Smooth muscle cell (in vitro differentiated cells): ENCODE data around the gene SLC38A6. TPM values are rescaled to one million over a fixed set of nuclear protein-coding genes. Genes with fewer than 3 reads are reported as not detected.

Source experiments
- DNase-seq: peaks from one replicate; lab custom pipeline; 2025; ENCODE audit not compliant: unreplicated experiment; lab: John Stamatoyannopoulos, UW
- H2AFZ ChIP-seq: fragments of 200-600 bp; sonication (generic); 2 replicates; pipeline ENCODE4 v1.6.0; 2016; ENCODE audit warnings: antibody characterized with exemption, low read depth, mild to moderate bottlenecking
- H3F3A ChIP-seq: fragments of 200-600 bp; sonication (generic); 2 replicates; pipeline ENCODE4 v1.6.0; 2017; ENCODE audit warnings: antibody characterized with exemption, low read depth
- H3K27ac ChIP-seq: fragments of 200-600 bp; sonication (generic); 2 replicates; pipeline ENCODE4 v1.5.1; 2016; ENCODE audit warnings: low read depth, mild to moderate bottlenecking
- H3K27me3 ChIP-seq: fragments of 200-600 bp; sonication (generic); 2 replicates; pipeline ENCODE4 v1.6.1; 2016; ENCODE audit warnings: low read depth, mild to moderate bottlenecking
- H3K36me3 ChIP-seq: fragments of 200-600 bp; sonication (generic); 2 replicates; pipeline ENCODE4 v1.5.1; 2016; ENCODE audit warnings: low read depth
- H3K4me1 ChIP-seq: fragments of 200-600 bp; sonication (generic); 2 replicates; pipeline ENCODE4 v1.5.1; 2016; ENCODE audit warnings: low read depth
- H3K4me2 ChIP-seq: fragments of 200-600 bp; sonication (generic); 2 replicates; pipeline ENCODE4 v1.6.0; 2016; ENCODE audit warnings: mild to moderate bottlenecking
- H3K4me3 ChIP-seq: fragments of 200-600 bp; sonication (generic); 2 replicates; pipeline ENCODE4 v1.5.1; 2016; ENCODE audit warnings: mild to moderate bottlenecking
- H3K79me2 ChIP-seq: fragments of 200-600 bp; sonication (generic); 2 replicates; pipeline ENCODE4 v1.6.0; 2016; ENCODE audit warnings: low read depth, mild to moderate bottlenecking
- H3K9ac ChIP-seq: fragments of 200-600 bp; sonication (generic); 2 replicates; pipeline ENCODE4 v1.6.0; 2016; ENCODE audit warnings: low read depth
- H3K9me3 ChIP-seq: fragments of 200-600 bp; sonication (generic); replicated peaks from 2 replicates; pipeline ENCODE4 v1.5.1; 2016; ENCODE audit warnings: low read depth
- H4K20me1 ChIP-seq: fragments of 200-600 bp; sonication (generic); 2 replicates; pipeline ENCODE4 v1.6.0; 2016; ENCODE audit warnings: low read depth
- whole genome bisulfite sequencing: methylation state at CpG from one replicate; pipeline ENCODE4 v1.1.7; 2016; ENCODE audit warnings: low lambda C conversion rate; 5-methylcytosine and 5-hydroxymethylcytosine counted together
- polyA plus RNA-seq: library from polyadenylated mRNA; unstranded; fragments of >200 nt; fragmentation: Nextera tagmentation; extraction: Ambion mirVana; gene quantifications from 2 replicates; pipeline ENCODE4 v1.2.1, GENCODE V29; 2016
- total RNA-seq: library from RNA; depleted of rRNA; stranded (reverse); fragments of >200 nt; gene quantifications from 2 replicates; pipeline ENCODE4 v1.2.3, GENCODE V29; 2014
- TF ChIP-seq, protein P1 (sequence below): fragments of 200-600 bp; sonication (generic); IDR thresholded peaks from 2 replicates; pipeline ENCODE4 v1.5.1; 2017; ENCODE audit warnings: borderline replicate concordance, mild to moderate bottlenecking, antibody characterized with exemption; ENCODE audit not compliant: insufficient read depth, poor library complexity, severe bottlenecking

Gene SLC38A6
- total RNA-seq: 11.8 and 28.7 TPM in 2 replicates
- 5.5 and 5.7 TPM in 2 replicates for polyA plus RNA-seq

- peak within 1 kb of the TSS; percentile 95 for H3K9ac ChIP-seq
- no peaks in the 10 kb centered on the region for H3K36me3 ChIP-seq
- DNase-seq: peak; percentile 81
- H3F3A ChIP-seq: peaks cover 3% of the 10 kb centered on the region
- H3K9me3 ChIP-seq: no peaks in the 10 kb centered on the region
- H3K79me2 ChIP-seq: peaks cover 24% of the 10 kb centered on the region
- no peaks in the 10 kb centered on the region for H4K20me1 ChIP-seq
- 1% methylated on average over 59 of the region's 59 CpGs for WGBS
- H3K27ac ChIP-seq: peak within 1 kb of the TSS; percentile 93
- peak within 1 kb of the TSS; percentile 97 for H2AFZ ChIP-seq
- peaks cover 21% of the 10 kb centered on the region for H3K4me1 ChIP-seq
- H3K4me2 ChIP-seq: peak within 1 kb of the TSS; percentile 92
- TF ChIP-seq, protein P1, sequence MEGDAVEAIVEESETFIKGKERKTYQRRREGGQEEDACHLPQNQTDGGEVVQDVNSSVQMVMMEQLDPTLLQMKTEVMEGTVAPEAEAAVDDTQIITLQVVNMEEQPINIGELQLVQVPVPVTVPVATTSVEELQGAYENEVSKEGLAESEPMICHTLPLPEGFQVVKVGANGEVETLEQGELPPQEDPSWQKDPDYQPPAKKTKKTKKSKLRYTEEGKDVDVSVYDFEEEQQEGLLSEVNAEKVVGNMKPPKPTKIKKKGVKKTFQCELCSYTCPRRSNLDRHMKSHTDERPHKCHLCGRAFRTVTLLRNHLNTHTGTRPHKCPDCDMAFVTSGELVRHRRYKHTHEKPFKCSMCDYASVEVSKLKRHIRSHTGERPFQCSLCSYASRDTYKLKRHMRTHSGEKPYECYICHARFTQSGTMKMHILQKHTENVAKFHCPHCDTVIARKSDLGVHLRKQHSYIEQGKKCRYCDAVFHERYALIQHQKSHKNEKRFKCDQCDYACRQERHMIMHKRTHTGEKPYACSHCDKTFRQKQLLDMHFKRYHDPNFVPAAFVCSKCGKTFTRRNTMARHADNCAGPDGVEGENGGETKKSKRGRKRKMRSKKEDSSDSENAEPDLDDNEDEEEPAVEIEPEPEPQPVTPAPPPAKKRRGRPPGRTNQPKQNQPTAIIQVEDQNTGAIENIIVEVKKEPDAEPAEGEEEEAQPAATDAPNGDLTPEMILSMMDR: no peak
- peak within 1 kb of the TSS; percentile 95 for H3K4me3 ChIP-seq
- no peaks in the 10 kb centered on the region for H3K27me3 ChIP-seq
Measured at GRCh38 chr14:60980811-60981632, at the start of gene SLC38A6, which contains the start of gene TRMT5. Gene SLC38A6, plus strand, starts transcription at chr14:60981245. Its CDS starts 33 bp downstream, at chr14:60981278. Gene TRMT5, minus strand, starts transcription at chr14:60981079. Its CDS starts 106 bp downstream, at chr14:60980973.

- Histone ChIP-seq H3K27ac (no peak overlapping the region), H3K4me3 (no peak overlapping the region), H3K27me3 (no peaks in the 10 kb centered on the region), H3K36me3 (no peaks in the 10 kb centered on the region), H3K4me1 (no peaks in the 10 kb centered on the region), H4K20me1 (peaks cover 4% of the 10 kb centered on the region), H3F3A (no peaks in the 10 kb centered on the region), H2AFZ (no peak overlapping the region), H3K9ac (no peak overlapping the region), H3K9me3 (no peaks in the 10 kb centered on the region), H3K79me2 (peaks cover 4% of the 10 kb centered on the region), H3K4me2 (no peak overlapping the region)
- DNase-seq: no peak
- 93% methylated on average over 8 of the region's 8 CpGs for WGBS
- TF ChIP-seq, protein P1: no peak
Measured at GRCh38 chr14:60933920-60934655, 47.0 kb upstream of the SLC38A6 start.

DNA sequence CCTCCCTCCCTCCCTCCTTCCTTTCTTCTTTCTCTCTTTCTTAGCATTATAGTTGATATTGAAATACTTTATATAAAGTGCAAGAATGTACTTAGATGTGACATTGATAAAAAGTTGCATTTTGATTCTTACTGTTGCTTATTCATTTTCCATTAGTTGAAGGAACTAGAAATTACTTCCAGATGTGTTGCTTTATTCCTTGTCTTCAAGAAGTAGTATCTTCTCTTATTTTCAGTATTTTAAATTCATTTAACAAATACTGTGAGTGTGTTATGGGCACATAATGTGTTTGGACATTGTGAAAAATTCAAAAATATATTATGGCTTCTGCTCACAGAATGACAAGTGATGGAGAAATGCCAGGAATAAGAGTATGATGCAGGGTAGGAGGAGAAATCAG is 45.7 kb upstream of the SLC38A6 start:
- no peaks in the 10 kb centered on the region for H3K27me3 ChIP-seq
- H2AFZ ChIP-seq: no peak overlapping the region
- H3K36me3 ChIP-seq: no peaks in the 10 kb centered on the region
- no peaks in the 10 kb centered on the region for H3F3A ChIP-seq
- peaks cover 4% of the 10 kb centered on the region for H3K79me2 ChIP-seq
- no peak for DNase-seq
- H4K20me1 ChIP-seq: no peaks in the 10 kb centered on the region
- H3K27ac ChIP-seq: no peak overlapping the region
- H3K9ac ChIP-seq: no peak overlapping the region
- TF ChIP-seq, protein P1: no peak
- H3K4me1 ChIP-seq: no peaks in the 10 kb centered on the region
- no peak overlapping the region for H3K4me3 ChIP-seq
- no peak overlapping the region for H3K4me2 ChIP-seq
- no peaks in the 10 kb centered on the region for H3K9me3 ChIP-seq
